GM11168 (cell line): ENCODE data around the gene CFHR2.

Experiments
- in situ Hi-C: fragments of 300-500 bp; cut with MboI; formaldehyde crosslinking; loops from one replicate; pipeline ENCODE4 v1.12.0; 2022; ENCODE audit warnings: low sequenced_read_pairs; ENCODE audit not compliant: unreplicated experiment

CFHR2 gene

GRCh38 chr1:196997423-196997822 lies 53.9 kb downstream of the CFHR2 start:
- in situ Hi-C loops, result no loop called here

- in situ Hi-C loops, result no loop called here
Measured at GRCh38 chr1:197001828-197002227, 58.3 kb downstream of the CFHR2 start.

DNA sequence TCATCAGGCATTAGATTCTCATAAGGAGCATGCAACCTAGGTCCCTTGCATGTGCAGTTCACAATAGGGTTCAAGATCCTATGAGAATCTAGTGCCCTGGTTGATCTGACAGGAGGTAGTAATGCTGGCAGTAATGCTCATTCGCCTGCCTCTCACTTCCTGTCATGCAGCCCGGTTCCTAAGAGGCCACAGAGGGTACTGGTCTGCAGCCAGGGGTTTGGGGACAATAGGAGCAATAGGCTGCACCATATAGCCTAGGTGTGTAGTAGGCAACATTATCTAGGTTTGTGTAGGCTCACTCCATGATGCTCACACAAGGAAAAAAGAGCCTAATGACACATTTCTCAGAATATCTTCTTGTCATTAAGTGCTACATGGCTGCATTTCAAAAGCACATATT lies 59.6 kb downstream of the CFHR2 start:
- in situ Hi-C loops, result no loop called here

- in situ Hi-C loops, result no loop called here
Measured at GRCh38 chr1:197008861-197009260, 65.3 kb downstream of the CFHR2 start.
